ENCODE measurements around the gene ATG16L1. TPM values are rescaled to one million over a fixed set of nuclear protein-coding genes. Genes with fewer than 3 reads are reported as not detected.

The ATG16L1 gene
- total RNA-seq, 1 experiment from 2014 or later, result 42.0 TPM

- Histone ChIP-seq H3K27ac (ENCODE audit: insufficient read length, low read depth, low read length) (no peak overlapping the region), H2AFZ (ENCODE audit: low read length) (no peak overlapping the region), H3K4ac (ENCODE audit: low read depth, low read length) (no peak overlapping the region), H2BK15ac (ENCODE audit: low read depth, low read length) (no peak overlapping the region), H4K5ac (ENCODE audit: insufficient read length, low read depth, low read length) (no peak overlapping the region), H2BK5ac (ENCODE audit: insufficient read length, low read length) (no peak overlapping the region), H4K91ac (ENCODE audit: insufficient read length, low read depth, low read length) (no peak overlapping the region), H3K9me3 (ENCODE audit: control insufficient read depth, low read depth, low read length) (no peaks in the 10 kb centered on the region), H2BK120ac (ENCODE audit: low read depth, low read length, poor library complexity, severe bottlenecking) (no peak overlapping the region), H3K56ac (ENCODE audit: insufficient read length, low read depth, low read length) (no peak overlapping the region), H3K18ac (ENCODE audit: insufficient read length, low read depth, low read length) (no peak overlapping the region), H4K8ac (replicated peaks; ENCODE audit: insufficient read length, low read depth, low read length) (no peak overlapping the region), H2BK20ac (ENCODE audit: low read depth, low read length, poor library complexity, severe bottlenecking) (no peak overlapping the region), H3K23me2 (ENCODE audit: insufficient read length, low read depth, low read length, poor library complexity, severe bottlenecking) (peaks cover 6% of the 10 kb centered on the region), H3K23ac (ENCODE audit: insufficient read length, low read depth, low read length) (no peak overlapping the region), H3K4me2 (ENCODE audit: insufficient read depth, insufficient read length, low read length) (no peak overlapping the region), H2AK5ac (ENCODE audit: insufficient read length, low read length) (no peak overlapping the region), H3K9ac (ENCODE audit: extremely low read depth, insufficient read length, low read length) (no peak overlapping the region), H4K20me1 (ENCODE audit: control insufficient read depth, insufficient read depth, insufficient read length) (no peaks in the 10 kb centered on the region), H3K14ac (ENCODE audit: insufficient read depth, low read length) (no peak overlapping the region), H3K79me2 (ENCODE audit: insufficient read depth, low read length) (peaks cover 17% of the 10 kb centered on the region; the same call in 1 of the 2 replicates), H3K4me1 (ENCODE audit: insufficient read depth, low read length) (peaks cover 3% of the 10 kb centered on the region; the same call in 1 of the 2 replicates), H3K27me3 (ENCODE audit: insufficient read depth, low read length) (no peaks in the 10 kb centered on the region), H3T11ph (ENCODE audit: low read length) (no peak overlapping the region), H2BK12ac (ENCODE audit: insufficient read length, low read depth, low read length) (no peak overlapping the region), H3K79me1 (ENCODE audit: insufficient read depth, low read depth, low read length, poor library complexity, severe bottlenecking) (peaks cover 20% of the 10 kb centered on the region)
- peaks cover 15 to 60% (median 45%) of the 10 kb centered on the region in 3 experiments for H3K36me3 Mint-ChIP-seq (ENCODE audit: insufficient read depth in 1 of 3, low read depth in 3 of 3)
- no peaks in the 10 kb centered on the region for H3K27me3 Mint-ChIP-seq (ENCODE audit: low read depth)
- WGBS (ENCODE audit: extremely low coverage, insufficient read length, low lambda C conversion rate), result no CpG with 5 or more reads among the region's 4 CpGs
- peaks cover 0 to 2% of the 10 kb centered on the region in 2 experiments; a peak in 1 of 5 replicates for H3K9me3 Mint-ChIP-seq
- DNase-seq, result no peak
- TF ChIP-seq CTCF (conservative IDR thresholded peaks at IDR 0.05), result no peak
- no peak overlapping the region for H3K27ac Mint-ChIP-seq
- H3K4me3 Mint-ChIP-seq, result no peak overlapping the region
- H3K4me1 Mint-ChIP-seq, result peaks cover 5 to 6% of the 10 kb centered on the region in 2 experiments
Measured at GRCh38 chr2:233256048-233256447, 4.6 kb downstream of the ATG16L1 start.

All from H9 (cell line).